ENCODE results near the gene GFI1B.

GRCh38 chr9:133027134-133027533 lies 48.6 kb downstream of the GFI1B start:
- TF ChIP-seq ZNF114 (tag by site-specific recombination; IDR thresholded peaks at IDR 0.05) (no peak), ZBTB21 (tag by site-specific recombination; IDR thresholded peaks at IDR 0.05) (no peak), ZBTB49 (tag by site-specific recombination; IDR thresholded peaks at IDR 0.05; ENCODE audit: low read depth) (no peak), ZNF488 (tag by site-specific recombination; IDR thresholded peaks at IDR 0.05) (no peak), CTCF (tag by site-specific recombination; IDR thresholded peaks at IDR 0.05) (no peak), BCL11A (tag by site-specific recombination; IDR thresholded peaks at IDR 0.05; ENCODE audit: low read depth) (no peak), GLI2 (tag by site-specific recombination; IDR thresholded peaks at IDR 0.05; ENCODE audit: borderline replicate concordance, low read depth) (no peak), ZBTB48 (tag by site-specific recombination; IDR thresholded peaks at IDR 0.05) (no peak), FEZF1 (tag by site-specific recombination; IDR thresholded peaks at IDR 0.05) (no peak), ZFP3 (tag by site-specific recombination; IDR thresholded peaks at IDR 0.05; ENCODE audit: low read depth) (no peak)
